GM19025 (cell line): ENCODE measurements around the gene PARD3.
"Not testable (repeated sequence)": the region's sequence is repeated elsewhere in the genome, so short reads cannot be mapped to it uniquely, and the experiment has no call there.

Experiments
- ATAC-seq: cut with Tn5 transposase; IDR thresholded peaks from one replicate; pipeline ENCODE4 v1.9.1; 2021; ENCODE audit warnings: mild to moderate bottlenecking, low read depth, moderate library complexity; ENCODE audit not compliant: unreplicated experiment

The PARD3 gene

DNA sequence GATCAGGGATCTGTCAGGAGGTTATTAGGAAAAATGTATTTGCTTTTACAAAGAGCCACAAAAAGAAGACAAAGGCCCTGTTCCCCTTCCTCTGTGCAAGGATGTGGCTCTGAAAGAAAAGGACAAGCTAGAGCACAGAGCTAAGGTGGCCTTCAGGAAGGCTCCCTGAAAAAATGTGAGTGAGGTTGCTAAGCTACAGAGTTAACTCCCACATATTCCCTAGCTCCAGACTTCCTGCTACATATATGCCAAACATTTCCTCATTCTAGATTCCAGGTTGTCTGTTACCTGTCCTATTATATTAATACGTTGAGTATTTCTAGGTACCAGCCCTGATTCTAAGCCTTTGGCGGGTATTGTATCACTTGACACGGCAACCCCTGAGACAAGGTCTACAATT, 369.0 kb downstream of the PARD3 start:
- ATAC-seq, result no peak

- no peak for ATAC-seq
Observed at GRCh38 chr10:34444223-34445183, 370.6 kb downstream of the PARD3 start.

GRCh38 chr10:34439386-34439785, 375.7 kb downstream of the PARD3 start:
- ATAC-seq, result not testable (repeated sequence)

DNA sequence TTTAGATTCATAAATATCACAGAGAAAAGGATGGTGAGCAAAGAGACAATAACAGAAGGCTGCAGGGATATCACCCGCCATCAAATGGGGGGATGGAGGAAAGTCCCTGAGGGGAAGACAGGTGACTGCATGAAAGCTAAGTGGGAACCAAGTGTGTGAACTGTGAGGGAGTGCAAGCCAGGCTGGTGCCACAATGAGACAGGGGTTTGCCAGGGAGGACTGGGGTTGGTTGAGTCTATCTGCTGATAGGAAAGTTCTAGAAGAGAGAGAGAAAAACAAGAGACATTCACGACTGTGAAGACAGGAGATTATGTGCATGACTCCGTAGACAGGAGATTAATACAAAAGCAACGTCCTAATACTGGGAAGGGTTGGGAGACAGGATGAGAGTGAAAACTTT, 376.4 kb downstream of the PARD3 start:
- ATAC-seq, result no peak

DNA sequence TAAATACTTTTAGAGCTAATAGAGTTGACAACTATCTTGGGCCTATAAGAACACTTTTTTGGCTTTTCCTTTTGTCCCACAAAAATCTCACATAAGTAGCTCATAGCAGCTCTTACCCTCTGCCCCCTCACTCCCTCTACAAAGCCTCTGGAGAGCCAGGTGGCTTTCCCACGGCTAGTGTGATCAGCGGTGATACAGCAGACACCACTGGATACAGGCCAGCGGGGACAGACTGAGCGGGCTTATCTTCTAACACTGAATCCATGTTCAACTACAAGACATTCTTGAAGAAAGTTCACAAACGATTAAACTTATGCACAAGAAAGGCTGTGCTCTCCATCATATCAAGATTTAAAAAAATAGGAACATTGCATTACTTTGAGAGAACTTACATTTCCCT, 377.2 kb downstream of the PARD3 start:
- no peak for ATAC-seq

DNA sequence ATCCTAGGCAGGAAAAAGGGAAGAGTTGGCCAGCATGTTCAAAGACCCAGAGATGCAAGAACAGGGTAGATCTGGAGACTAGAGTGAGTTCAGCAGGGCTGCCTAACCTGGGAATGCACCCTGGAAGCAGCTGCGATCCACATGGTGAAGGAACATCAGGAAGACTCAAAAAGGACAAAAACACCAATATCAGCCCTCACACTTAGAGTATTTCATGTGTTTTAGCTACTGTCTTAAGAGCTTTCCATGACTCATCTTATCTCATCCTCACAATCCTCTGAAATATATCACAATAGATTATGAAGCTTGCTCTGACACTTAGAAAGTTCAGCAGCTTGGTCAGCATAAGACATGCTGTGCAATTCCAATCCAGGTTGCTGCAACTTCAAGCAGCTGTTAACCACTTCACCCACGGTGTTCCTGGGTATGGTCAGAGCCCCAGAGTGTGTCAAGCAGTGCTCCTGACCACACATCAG, 380.9 kb downstream of the PARD3 start:
- ATAC-seq, result no peak

DNA sequence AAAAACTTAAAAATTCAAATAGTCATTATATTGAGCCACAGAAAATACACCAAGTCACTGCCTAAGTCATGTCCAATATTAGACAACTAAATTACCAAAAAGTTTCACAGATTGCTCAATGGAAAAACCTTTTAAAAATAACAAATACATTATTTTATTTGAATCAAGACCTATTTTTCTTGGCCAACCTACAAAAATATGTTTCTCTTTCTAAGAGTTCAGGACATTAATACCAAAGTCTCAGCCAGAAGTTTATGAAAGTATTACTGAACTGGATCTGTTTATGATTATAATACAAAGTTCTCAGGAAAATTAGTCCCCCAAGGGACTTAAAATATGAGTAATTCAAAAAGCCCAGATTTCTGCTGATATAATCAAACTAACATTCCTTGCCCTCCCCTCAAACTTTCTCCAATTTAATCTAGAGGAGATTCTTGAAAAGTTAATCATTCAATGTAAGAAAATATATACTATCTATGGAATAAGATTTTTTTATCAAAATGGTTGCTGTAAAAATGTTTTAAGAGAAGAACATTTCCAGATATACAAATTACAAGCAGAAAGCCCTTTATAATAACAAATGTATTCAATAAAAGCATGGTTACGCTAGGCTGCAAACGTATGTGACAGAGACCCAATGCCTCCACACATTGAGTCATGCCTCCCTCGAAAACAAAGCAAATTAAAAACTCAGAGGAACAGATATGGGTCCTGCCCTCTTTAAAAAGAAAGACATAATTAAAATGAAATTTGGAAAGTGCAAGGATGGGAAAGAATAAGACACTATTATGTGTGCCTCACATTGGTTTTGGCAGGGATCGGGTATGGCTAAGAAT, 381.6 kb downstream of the PARD3 start:
- no peak for ATAC-seq

- ATAC-seq, result no peak
Observed at GRCh38 chr10:34432589-34432988, 382.5 kb downstream of the PARD3 start.

DNA sequence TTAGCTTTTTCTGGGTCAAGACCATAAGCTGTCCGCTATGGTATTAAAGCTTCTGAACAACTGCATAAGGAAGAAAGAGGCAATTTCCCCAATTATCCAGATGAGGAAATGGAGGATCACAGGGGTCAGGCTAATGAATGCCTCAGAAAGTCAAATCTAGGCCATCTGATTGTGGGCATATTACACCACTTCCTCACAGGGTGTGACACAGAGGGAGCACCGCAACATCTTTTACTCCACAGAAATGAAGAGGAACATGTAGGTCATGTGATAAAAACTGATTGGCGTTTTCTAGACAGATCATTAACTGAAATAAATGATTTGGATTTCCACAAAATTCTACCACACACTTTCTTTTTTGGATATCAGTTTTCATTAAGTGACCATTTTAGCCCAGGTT, 384.4 kb downstream of the PARD3 start:
- no peak for ATAC-seq

DNA sequence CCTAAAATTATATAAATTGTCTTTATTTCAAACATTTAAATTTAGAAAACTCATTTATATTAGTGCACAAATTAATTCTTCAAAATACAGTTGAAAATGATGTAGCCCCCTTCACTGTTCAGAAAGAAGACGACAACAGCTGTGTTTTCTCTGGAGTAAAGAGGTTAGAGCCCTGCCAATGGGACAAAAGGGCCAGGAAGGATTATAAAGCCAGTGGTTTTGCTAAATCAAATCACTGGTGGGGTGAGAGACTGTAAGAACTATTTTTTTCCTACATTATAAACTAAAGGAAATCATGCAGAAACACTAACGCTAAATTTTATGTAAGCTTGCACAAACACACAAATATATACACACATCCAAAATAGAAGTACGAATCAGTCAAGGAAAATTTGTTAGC, 386.6 kb downstream of the PARD3 start:
- ATAC-seq, result no peak

GRCh38 chr10:34427911-34428216, 387.2 kb downstream of the PARD3 start:
- no peak for ATAC-seq

GRCh38 chr10:34427158-34427910, 387.8 kb downstream of the PARD3 start:
- ATAC-seq, result not testable (repeated sequence)

GRCh38 chr10:34426538-34427157, 388.4 kb downstream of the PARD3 start:
- not testable (repeated sequence) for ATAC-seq

GRCh38 chr10:34426041-34426440, 389.1 kb downstream of the PARD3 start:
- ATAC-seq, result no peak

- no peak for ATAC-seq
Observed at GRCh38 chr10:34423673-34424625, 391.1 kb downstream of the PARD3 start.

- ATAC-seq, result no peak
Observed at GRCh38 chr10:34420795-34421194, 394.3 kb downstream of the PARD3 start.

GRCh38 chr10:34420273-34420672, 394.8 kb downstream of the PARD3 start:
- no peak for ATAC-seq

GRCh38 chr10:34415039-34415438, 400.1 kb downstream of the PARD3 start:
- ATAC-seq, result no peak
